Activated effector memory CD4-positive, alpha-beta T cell treated with Interleukin-2 at 50 U/mL for 16 hours (primary cell): ENCODE data around the gene TAF11L12.
"Not testable (repeated sequence)": the region's sequence is repeated elsewhere in the genome, so short reads cannot be mapped to it uniquely, and the experiment has no call there.

Source experiments
- DNase-seq: peaks from one replicate; pipeline ENCODE4 v3.0.0-alpha.2; 2020

The TAF11L12 gene

DNA sequence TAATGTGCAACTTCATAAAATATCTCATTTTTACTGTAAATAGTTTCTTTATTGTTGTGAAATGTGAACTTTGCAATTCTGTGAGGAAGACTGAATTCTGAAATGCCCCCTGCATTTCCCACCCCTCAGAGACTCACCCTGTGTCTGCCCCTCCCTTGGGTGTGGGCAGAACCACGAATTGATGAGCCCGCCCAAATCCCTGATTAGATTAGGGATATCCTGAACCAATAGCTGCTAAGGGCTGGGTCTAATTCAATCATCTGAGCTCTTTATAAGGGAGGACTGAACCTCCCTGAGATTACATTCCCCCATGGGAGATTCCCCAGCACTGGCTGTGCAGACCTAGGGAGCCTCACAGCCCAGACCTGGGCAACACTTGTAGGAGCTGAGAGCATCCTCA lies at the start of gene TAF11L12:
TSS of gene TAF11L12 (plus strand) at position 301 of the 400 bp plus-strand sequence.
- not testable (repeated sequence) for DNase-seq

DNA sequence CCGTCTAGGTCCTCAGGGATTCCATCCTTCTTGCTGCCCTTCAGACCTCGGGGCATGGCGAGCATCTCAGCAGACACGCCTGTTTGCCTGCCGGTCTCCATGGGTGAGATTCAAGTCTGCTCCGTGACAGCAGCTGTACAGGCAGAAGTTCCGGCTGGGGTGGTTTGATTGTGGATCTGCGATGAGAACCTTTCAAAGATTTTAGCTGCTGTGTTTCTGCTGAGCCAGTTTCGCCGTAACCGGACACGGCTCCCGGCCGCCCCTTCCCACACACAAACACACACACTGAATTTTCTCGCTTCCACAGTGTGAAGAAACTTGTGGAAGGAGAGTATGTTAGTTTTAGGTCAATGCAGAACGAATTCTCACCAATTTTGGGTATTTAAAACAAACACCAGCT lies 24.5 kb upstream of the TAF11L12 start, which contains the start of gene TAF11L7:
TSS of gene TAF11L7 (minus strand) at position 101 of the 400 bp plus-strand sequence.
- DNase-seq = not testable (repeated sequence)

GRCh38 chr5:17590860-17591259 lies 19.3 kb upstream of the TAF11L12 start, which contains the start of gene TAF11L8:
Gene TAF11L8, minus strand, starts transcription at chr5:17590960.
- not testable (repeated sequence) for DNase-seq

- DNase-seq = not testable (repeated sequence)
These were observed 15.9 kb upstream of the TAF11L12 start, which contains the start of gene TAF11L9 for GRCh38 chr5:17594255-17594654. Gene TAF11L9, minus strand, starts transcription at chr5:17594394.

DNA sequence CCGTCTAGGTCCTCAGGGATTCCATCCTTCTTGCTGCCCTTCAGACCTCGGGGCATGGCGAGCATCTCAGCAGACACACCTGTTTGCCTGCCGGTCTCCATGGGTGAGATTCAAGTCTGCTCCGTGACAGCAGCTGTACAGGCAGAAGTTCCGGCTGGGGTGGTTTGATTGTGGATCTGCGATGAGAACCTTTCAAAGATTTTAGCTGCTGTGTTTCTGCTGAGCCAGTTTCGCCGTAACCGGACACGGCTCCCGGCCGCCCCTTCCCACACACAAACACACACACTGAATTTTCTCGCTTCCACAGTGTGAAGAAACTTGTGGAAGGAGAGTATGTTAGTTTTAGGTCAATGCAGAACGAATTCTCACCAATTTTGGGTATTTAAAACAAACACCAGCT lies 12.5 kb upstream of the TAF11L12 start, which contains the start of gene TAF11L10:
TSS of gene TAF11L10 (minus strand) at position 101 of the 400 bp plus-strand sequence.
- not testable (repeated sequence) for DNase-seq

DNA sequence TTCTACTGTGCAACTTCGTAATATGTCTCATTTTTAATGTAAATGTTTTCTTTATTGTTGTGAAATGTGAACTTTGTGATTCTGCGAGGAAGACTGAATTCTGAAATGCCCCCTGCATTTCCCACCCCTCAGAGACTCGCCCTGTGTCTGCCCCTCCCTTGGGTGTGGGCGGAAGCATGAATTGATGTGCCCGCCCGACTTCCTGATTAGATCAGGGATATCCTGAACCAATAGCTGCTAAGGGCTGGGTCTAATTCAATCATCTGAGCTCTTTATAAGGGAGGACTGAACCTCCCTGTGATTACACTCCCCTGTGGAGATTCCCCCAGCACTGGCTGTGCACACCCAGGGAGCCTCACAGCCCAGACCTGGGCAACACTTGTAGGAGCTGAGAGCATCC lies 6.3 kb upstream of the TAF11L12 start, which contains the start of gene TAF11L11:
TSS of gene TAF11L11 (plus strand) at position 304 of the 400 bp plus-strand sequence.
- not testable (repeated sequence) for DNase-seq

DNA sequence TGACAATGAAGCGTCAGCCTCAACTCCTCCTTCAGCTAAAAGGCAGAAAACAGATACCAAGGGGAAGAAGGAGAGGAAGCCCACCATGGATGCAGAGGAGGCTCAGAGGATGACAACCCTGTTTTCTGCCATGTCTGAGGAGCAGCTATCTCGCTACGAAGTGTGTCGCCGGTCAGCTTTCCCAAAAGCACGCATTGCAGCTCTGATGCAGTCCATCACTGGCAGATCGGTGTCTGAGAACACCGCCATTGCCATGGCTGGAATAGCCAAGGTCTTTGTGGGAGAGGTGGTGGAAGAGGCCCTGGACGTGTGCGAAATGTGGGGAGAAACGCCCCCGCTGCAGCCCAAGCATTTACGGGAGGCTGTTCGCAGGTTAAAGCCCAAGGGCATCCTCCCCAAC lies 5.2 kb upstream of the TAF11L12 start:
- DNase-seq = no peak

DNA sequence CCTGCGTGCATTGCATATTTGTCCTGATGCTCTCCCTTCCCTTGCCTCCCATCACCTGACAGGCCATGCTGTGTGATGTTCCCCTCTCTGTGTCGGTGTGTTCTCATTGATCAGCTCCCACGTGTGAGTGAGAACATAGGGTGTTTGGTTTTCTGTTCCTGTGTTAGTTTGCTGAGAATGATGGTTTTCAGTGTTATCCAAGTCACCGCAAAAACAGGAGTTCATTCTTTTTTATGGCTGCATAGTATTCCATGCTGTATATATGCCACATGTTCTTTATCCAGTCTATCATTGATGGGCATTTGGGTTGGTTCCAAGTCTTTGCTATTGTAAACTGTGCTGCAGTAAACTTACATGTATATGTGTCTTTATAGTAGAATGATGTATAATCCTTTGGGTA lies 2.7 kb upstream of the TAF11L12 start:
- not testable (repeated sequence) for DNase-seq

- DNase-seq = no peak
These were observed 4.8 kb downstream of the TAF11L12 start for GRCh38 chr5:17614872-17615605.

DNA sequence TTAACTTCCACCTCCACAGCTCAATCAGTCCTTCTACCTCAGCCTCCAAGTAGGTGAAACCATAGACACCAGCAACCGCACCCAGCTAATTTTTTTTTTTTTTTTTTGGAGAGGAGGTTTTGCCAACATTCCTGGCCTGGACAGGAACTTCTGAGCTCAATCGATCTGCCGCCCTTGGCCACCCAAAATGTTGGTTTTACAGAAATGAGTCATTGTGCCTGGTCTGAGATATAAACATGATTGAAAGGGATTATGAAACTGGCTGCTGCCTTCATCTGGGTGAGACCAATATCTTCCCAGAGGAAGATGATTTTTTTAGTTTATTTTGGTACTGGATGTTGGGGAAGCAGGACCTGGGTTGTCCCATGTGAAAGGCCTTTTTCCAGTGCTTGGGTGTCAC lies 9.2 kb downstream of the TAF11L12 start:
- no peak for DNase-seq

DNA sequence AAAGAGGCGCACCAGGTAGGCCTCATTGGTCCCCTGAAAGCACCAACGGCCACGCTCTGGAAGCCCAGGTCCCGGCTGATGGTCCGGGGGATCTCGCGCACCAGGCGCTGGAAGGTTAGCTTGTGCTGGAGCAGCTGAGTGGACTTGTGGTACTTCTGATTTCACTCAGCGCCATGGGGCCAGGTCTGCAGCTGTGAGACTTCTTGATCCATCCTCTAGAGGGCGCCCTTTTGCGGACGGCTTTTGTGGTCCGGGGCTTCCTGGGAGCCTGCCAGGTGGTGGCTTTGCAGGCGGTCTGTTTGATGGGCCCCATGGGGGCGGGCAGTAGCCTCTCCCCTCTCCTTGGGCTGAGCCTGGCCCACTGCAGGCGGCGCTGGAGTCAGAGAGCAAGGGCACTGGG lies 10.4 kb downstream of the TAF11L12 start:
- no peak for DNase-seq

- no peak for DNase-seq
These were observed 15.5 kb downstream of the TAF11L12 start for GRCh38 chr5:17625686-17626085.

GRCh38 chr5:17631788-17632187 lies 21.6 kb downstream of the TAF11L12 start, which contains the start of gene TAF11L13:
Gene TAF11L13, plus strand, starts transcription at chr5:17632088.
- not testable (repeated sequence) for DNase-seq

DNA sequence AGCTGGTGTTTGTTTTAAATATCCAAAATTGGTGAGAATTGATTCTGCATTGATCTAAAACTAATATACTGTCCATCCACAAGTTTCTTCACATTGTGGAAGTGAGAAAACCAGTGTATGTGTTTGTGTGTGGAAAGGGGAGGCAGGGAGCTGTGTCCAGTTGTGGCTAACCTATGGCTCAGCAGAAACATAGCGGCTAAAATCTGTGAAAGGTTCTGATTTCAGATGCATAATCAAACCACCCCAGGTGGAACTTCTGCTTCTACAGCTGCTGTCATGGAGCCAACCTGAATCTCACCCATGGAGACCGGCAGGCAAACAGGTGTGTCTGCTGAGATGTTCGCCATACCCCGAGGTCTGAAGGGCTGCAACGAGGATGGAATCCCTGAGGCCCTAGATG lies 24.0 kb downstream of the TAF11L12 start, which contains the start of gene TAF11L14:
TSS of gene TAF11L14 (plus strand) at position 301 of the 400 bp plus-strand sequence.
- DNase-seq = no peak

- DNase-seq = not testable (repeated sequence)
These were observed 39.0 kb downstream of the TAF11L12 start for GRCh38 chr5:17649232-17649631.

GRCh38 chr5:17655201-17655759 lies 45.1 kb downstream of the TAF11L12 start:
- not testable (repeated sequence) for DNase-seq

GRCh38 chr5:17655921-17656320 lies 45.7 kb downstream of the TAF11L12 start:
- no peak for DNase-seq
